ENCODE measurements around the gene SLC35F1. TPM values are rescaled to one million over a fixed set of nuclear protein-coding genes. Genes with fewer than 3 reads are reported as not detected.

SLC35F1 gene
- total and polyA plus RNA-seq, 9 of the 15 experiments (the other 6 are each of a cell fraction or from before 2014, with no cell fraction given): 0.03 to 0.06 TPM; not detected in 7

GRCh38 chr6:118197539-118197938 is 290.5 kb downstream of the SLC35F1 start:
- ChIA-PET POLR2A (no interaction called here), CTCF (ENCODE audit: low intra/inter-chr PET ratio) (no interaction called here)
- H3K9me1 ChIP-seq (ENCODE audit: control insufficient read depth, insufficient read depth, low read length): no peaks in the 10 kb centered on the region
- H4K20me1 ChIP-seq (replicated peaks; ENCODE audit: control insufficient read depth, insufficient read depth, low read length): no peaks in the 10 kb centered on the region
- no peak for FAIRE-seq
- H3K27ac ChIP-seq (ENCODE audit: extremely low read depth, low read depth, low read length): no peak overlapping the region
- no peak overlapping the region for H3K4me2 ChIP-seq (ENCODE audit: insufficient read depth, low read length)
- no peak for TF ChIP-seq NR2C1 (IDR thresholded peaks at IDR 0.05)
- TF ChIP-seq NR2C1 (tag; IDR thresholded peaks at IDR 0.05): no peak
- TF ChIP-seq IFI16 (CRISPR knock-in tag; IDR thresholded peaks at IDR 0.05): no peak
- TF ChIP-seq ZNF311 (CRISPR knock-in tag; IDR thresholded peaks at IDR 0.05): no peak
- TF ChIP-seq BCOR (IDR thresholded peaks at IDR 0.05): no peak
- no peak for TF ChIP-seq NCOA4 (IDR thresholded peaks at IDR 0.05; ENCODE audit: partially characterized antibody)
- TF ChIP-seq NR3C1 (CRISPR knock-in tag; IDR thresholded peaks at IDR 0.05): no peak
- no peak for TF ChIP-seq TCF7L2 (IDR thresholded peaks at IDR 0.05; ENCODE audit: low read depth, low read length)
- TF ChIP-seq, protein P1, sequence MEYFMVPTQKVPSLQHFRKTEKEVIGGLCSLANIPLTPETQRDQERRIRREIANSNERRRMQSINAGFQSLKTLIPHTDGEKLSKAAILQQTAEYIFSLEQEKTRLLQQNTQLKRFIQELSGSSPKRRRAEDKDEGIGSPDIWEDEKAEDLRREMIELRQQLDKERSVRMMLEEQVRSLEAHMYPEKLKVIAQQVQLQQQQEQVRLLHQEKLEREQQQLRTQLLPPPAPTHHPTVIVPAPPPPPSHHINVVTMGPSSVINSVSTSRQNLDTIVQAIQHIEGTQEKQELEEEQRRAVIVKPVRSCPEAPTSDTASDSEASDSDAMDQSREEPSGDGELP (CRISPR knock-in tag; IDR thresholded peaks at IDR 0.05; ENCODE audit: borderline replicate concordance): no peak
- TF ChIP-seq, protein P2, sequence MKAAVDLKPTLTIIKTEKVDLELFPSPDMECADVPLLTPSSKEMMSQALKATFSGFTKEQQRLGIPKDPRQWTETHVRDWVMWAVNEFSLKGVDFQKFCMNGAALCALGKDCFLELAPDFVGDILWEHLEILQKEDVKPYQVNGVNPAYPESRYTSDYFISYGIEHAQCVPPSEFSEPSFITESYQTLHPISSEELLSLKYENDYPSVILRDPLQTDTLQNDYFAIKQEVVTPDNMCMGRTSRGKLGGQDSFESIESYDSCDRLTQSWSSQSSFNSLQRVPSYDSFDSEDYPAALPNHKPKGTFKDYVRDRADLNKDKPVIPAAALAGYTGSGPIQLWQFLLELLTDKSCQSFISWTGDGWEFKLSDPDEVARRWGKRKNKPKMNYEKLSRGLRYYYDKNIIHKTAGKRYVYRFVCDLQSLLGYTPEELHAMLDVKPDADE (conservative IDR thresholded peaks at IDR 0.05; ENCODE audit: control insufficient read depth, low read depth, low read length): no peak
- no peaks in the 10 kb centered on the region for H3K79me2 ChIP-seq (ENCODE audit: control insufficient read depth, insufficient read depth, low read length)
- in situ Hi-C loops (cut with MboI) (no loop called here), intact Hi-C loops (cut with micrococcal nuclease) (no loop called here)
- BruUV-seq (replicated peaks): no TSS peak
- DNase-seq (ENCODE audit: extremely low read depth in 1 of 4, low spot score in 3 of 4): no peak
- H3K27me3 ChIP-seq (ENCODE audit: control insufficient read depth in 2 of 2, insufficient read depth in 2 of 2, low read length in 2 of 2): no peaks in the 10 kb centered on the region
- WGBS (ENCODE audit: insufficient coverage, low coverage, missing lambda C conversion rate): 0% methylated on average over 3 of the region's 3 CpGs
- H3K36me3 ChIP-seq (ENCODE audit: control insufficient read depth, insufficient read depth, low read length): no peaks in the 10 kb centered on the region
- H3K9me3 ChIP-seq (replicated peaks; ENCODE audit: control insufficient read depth, insufficient read depth, low read depth, low read length): no peaks in the 10 kb centered on the region
- ATAC-seq: no peak
- H3K9ac ChIP-seq (ENCODE audit: insufficient read depth in 1 of 2, low read depth in 2 of 2, low read length in 2 of 2): no peak overlapping the region
- H3K4me3 ChIP-seq: no peak overlapping the region
- H2AFZ ChIP-seq (ENCODE audit: low read depth, low read length): no peak overlapping the region
- no peaks in the 10 kb centered on the region for H3K4me1 ChIP-seq (replicated peaks in 1 of 2; ENCODE audit: control insufficient read depth in 2 of 2, insufficient read depth in 2 of 2, low read length in 2 of 2)
